Peyer's patch (tissue), 4 donors: ENCODE results near the gene DOCK2.

Source experiments
- POLR2A ChIP-seq, 2 donors: fragments of 450-650 bp; IDR thresholded peaks; one replicate each; pipeline ENCODE4 v1.5.1; 2017; ENCODE audit warnings: antibody characterized with exemption in 2 of 2, mild to moderate bottlenecking in 2 of 2, moderate library complexity in 2 of 2
- TF ChIP-seq, protein P1 (sequence below), 6 experiments: fragments of 450-650 bp in 4 of 6; fragments of 200-600 bp in 2 of 6; sonication (generic) in 1 of 6; IDR thresholded peaks; one replicate each; pipeline ENCODE4 v1.5.1; 2017 to 2019; ENCODE audit warnings: antibody characterized with exemption in 6 of 6, mild to moderate bottlenecking in 3 of 6, moderate library complexity in 1 of 6

DNA sequence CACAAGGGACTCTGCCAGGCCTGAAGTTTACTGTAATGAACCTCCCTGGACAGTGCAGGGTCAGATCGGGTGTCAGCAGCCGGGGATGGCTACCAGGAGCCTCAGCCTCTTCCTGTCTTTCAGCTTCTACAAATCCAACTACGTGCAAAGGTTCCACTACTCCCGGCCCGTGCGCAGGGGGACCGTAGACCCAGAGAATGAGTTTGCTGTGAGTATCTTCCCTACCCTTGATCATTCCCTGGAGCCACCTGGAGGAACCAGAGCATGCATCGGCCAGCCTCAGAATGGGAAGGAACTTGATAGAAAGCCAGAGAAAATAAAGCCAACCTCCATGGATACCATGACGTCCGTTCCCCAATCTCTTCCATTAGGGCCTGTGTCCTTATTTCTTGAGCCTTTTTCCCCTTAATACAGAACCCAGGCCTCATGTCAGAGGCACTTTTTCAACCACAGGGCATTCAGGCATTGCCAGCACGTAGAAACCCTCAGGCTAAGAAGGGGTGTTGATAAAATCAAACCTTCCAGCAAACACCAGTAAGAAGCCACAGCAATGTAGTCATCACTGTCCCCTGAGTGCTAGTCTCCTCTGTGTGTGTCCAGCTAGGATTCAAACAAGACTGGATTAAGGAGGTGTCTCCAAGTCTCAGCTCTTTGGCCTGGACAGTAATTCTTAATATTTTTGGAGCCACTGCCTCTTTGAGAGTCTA is 419.6 kb downstream of the DOCK2 start:
- TF ChIP-seq, protein P1, sequence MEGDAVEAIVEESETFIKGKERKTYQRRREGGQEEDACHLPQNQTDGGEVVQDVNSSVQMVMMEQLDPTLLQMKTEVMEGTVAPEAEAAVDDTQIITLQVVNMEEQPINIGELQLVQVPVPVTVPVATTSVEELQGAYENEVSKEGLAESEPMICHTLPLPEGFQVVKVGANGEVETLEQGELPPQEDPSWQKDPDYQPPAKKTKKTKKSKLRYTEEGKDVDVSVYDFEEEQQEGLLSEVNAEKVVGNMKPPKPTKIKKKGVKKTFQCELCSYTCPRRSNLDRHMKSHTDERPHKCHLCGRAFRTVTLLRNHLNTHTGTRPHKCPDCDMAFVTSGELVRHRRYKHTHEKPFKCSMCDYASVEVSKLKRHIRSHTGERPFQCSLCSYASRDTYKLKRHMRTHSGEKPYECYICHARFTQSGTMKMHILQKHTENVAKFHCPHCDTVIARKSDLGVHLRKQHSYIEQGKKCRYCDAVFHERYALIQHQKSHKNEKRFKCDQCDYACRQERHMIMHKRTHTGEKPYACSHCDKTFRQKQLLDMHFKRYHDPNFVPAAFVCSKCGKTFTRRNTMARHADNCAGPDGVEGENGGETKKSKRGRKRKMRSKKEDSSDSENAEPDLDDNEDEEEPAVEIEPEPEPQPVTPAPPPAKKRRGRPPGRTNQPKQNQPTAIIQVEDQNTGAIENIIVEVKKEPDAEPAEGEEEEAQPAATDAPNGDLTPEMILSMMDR (IDR thresholded peaks at IDR 0.05) = no peak
- TF ChIP-seq POLR2A (IDR thresholded peaks at IDR 0.05) = no peak
